HG02588 (cell line): ENCODE data around the gene ZNF655.
A peak's percentile ranks its signal among the peaks of the same experiment; 100 is the strongest.

Experiments used
- ATAC-seq: cut with Tn5 transposase; IDR thresholded peaks from one replicate; pipeline ENCODE4 v1.9.1; 2021; ENCODE audit warnings: mild to moderate bottlenecking, moderate library complexity; ENCODE audit not compliant: unreplicated experiment

The ZNF655 gene

DNA sequence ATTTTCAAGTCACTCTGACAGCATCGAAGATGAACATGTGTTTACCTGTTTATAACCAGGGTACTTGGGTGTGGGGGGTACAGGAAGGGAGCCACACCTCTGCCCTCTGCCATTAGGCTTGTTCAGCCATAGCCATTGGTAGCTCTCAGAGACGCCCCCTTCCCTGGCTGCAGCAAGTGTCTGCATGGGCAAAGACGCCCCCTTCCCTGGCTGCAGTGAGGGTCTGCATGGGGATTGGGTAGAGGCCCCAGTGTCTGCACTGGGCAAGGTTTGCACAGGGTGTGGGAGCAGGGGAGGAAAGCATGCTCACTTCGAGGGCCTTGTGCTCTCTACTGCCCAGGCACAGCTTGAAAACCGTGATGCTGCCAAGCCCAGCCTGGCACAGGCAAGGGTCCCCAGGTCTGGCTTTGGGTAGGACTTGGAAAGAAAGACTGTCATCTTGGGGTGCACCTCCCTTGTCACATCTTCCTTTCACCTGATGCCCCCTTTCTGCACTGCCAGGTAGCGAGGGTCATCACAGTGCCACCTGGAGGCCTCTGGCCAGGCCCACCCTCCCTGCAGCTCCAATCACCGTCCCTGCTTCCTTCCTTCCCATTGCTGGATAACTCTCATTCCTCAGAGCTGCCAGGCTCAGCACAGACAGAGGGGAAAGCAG lies 43.3 kb downstream of the ZNF655 start:
- no peak for ATAC-seq

GRCh38 chr7:99605527-99605926 lies 47.1 kb downstream of the ZNF655 start:
- no peak for ATAC-seq

GRCh38 chr7:99606531-99606930 lies 48.1 kb downstream of the ZNF655 start:
- no peak for ATAC-seq

GRCh38 chr7:99607548-99607947 lies 49.1 kb downstream of the ZNF655 start:
- no peak for ATAC-seq

DNA sequence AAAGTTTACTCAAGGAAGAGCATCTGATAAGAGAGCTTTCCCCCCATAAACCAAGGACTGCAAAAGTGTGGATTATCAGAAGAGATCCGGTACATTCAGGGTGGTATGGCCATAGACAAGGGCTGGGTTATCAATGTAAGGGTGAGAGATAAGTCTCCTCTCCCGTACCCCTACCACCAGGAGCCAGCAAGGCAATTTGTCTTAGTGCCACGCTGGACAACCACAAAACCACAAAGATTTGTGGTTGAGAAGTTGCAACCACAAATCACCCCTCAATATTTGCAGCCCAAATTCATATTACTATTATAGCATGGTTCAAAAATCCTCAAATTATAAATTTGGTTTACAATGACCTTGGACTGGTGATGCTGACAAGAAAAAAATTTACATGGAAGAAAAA lies 56.1 kb downstream of the ZNF655 start:
- ATAC-seq: no peak

GRCh38 chr7:99615989-99616358 lies 57.5 kb downstream of the ZNF655 start:
- no peak for ATAC-seq

DNA sequence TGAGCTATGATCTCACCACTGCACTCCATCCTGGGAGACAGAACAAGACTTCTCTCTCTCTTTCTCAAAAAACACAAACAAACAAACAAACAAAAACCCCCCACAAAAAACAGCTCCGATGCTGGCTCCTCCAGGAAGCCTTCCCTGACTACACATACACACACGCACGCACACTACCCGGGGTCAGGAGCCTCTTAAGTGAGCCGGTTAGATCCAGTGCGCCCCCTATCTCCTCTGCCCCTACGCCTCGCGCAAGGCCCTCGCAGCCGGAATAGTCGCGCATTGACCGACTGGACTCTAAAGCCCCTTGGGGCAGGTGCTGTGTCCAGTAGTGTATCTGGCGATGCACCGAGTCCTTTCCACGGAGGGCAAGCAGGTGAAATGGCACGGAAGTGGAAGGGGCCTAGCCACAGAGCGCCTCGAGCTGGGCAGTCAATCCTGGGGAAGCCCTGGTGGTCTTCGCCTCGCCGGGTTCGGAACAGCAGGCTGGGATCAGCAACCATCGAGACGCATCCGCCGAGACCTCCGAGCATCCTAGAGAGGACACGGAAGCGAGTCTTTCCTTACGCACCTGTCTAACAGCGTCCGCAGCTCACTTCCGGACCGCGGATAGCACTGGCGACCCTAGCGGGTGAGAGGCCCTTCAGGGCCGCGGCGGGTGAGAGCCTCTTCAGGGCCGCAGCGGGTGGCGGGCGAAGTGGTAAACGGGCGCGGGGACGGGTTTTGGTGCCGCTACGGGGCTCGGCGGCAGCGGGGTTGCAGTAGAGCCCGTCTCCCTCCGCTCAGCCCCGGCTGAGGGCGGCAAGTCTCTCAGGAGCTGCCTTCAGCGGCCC lies 58.1 kb downstream of the ZNF655 start, which contains the start of gene ZSCAN25:
Gene ZSCAN25 (plus strand): TSS at position 588 of the 833 bp plus-strand sequence. CDS start 2,661 bp downstream, outside the sequence.
- peak; percentile 94 for ATAC-seq

DNA sequence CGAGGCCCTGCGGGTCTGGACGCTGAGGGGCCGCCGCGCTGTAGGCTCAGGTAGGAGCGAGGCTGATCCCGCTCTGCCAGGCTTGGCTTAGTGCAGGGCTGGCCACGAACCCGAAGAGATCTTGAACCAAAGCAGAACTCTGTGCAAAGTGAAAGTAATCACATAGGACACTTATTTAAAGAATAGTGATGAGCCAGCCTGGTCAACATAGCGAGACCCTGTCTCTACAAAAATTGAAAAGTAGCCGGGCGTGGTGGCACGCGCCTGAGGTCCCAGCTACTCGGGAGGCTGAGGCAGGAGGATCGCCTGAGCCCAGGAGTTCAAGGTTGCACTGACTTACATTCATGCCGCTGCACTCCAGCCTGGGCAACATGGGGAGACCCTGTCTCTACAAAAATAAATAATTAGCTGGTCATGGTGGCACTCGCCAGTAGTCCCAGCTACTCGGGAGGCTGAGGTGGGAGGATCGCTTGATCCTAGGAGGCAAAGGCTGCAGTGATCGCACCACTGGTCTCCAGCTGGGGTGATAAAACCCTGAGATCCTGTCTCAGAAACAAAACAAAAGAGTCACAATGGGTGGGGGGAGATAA lies 58.8 kb downstream of the ZNF655 start:
- peak; percentile 42 for ATAC-seq

DNA sequence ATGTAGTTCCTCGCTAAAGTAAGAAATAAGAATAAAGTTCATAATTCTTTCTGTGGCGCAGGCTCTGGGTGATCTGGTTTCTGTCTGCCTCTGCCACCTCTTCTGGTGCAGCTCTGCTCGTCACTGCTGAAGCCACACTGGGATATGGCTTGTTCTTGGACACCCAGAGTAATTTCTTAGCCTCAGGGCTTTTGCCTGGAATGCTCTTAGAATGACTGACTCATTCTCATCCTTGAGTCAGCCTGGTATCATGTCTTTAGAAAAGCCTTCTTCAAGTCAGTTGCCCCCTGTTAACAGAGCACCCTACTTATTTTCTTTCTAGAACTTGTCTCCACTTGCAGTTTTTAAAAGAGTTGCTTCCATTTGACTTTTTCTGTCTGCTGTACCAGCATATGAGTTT lies 60.3 kb downstream of the ZNF655 start:
- no peak for ATAC-seq

DNA sequence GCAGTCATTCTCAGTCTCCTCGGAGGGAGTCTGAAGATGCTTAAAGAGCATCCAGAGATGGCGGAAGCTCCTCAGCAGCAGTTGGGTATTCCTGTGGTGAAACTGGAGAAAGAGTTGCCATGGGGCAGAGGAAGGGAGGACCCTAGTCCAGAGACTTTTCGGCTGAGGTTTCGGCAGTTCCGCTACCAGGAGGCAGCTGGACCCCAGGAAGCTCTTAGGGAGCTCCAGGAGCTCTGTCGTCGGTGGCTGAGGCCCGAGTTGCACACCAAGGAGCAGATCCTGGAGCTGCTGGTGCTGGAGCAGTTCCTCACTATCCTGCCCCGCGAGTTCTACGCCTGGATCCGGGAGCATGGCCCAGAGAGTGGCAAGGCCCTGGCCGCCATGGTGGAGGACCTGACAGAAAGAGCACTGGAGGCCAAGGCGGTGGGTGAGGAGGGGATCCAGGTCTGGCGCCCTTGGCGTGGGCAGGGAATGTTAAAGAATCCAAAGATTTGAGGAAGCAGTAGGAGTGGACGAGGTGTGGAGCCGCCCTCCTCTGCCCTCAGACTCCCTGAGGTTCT lies 61.2 kb downstream of the ZNF655 start:
- ATAC-seq: no peak

GRCh38 chr7:99621271-99621670 lies 62.8 kb downstream of the ZNF655 start:
- no peak for ATAC-seq

DNA sequence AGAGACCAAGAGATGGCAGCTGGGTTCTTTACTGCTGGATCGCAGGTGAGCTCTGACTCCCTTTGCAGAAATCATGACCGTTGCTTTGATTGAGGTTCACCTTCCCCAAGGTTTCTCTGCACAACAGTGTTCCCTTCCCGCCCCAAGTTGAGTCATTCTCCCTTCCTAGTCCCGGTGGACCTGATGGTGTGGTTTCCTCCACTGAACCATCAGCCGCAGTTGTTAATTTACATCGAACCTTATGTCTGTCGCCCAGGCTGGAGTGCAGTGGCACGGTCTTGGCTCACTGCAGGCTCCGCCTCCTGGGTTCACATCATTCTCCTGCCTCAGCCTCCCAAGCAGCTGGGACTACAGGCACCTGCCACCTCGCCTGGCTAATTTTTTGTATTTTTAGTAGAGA lies 64.2 kb downstream of the ZNF655 start:
- no peak for ATAC-seq

DNA sequence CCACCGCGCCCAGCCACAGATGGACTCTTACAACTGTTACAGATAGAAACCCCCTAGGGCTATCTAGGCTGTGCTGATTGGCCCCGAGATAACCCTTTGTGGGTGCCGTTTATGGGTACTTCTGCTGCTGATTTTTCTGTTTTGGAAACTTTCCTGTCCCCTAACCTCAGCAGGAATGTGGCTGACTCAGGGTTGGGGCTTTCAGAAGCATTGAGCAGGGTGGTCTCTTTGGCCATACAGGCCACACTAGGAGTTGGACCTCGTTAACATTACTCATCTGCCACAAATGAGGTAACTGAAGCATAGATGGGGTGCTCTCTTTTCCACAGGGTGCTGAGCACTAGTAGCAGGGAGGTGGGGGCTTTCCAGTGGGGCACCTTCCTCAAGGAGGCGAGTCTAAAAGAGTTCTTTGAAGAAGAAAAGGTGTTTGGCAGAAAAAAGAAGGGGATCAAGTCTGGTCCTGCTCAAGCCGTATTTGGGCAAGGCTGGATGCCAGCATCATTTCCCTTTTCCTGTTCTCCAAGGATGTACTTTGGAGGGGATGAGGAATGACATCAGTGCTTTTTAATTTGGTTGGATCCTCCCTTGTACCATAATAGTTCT lies 64.8 kb downstream of the ZNF655 start:
- no peak for ATAC-seq

- ATAC-seq: no peak
Measured at GRCh38 chr7:99623702-99624447, 65.4 kb downstream of the ZNF655 start.

DNA sequence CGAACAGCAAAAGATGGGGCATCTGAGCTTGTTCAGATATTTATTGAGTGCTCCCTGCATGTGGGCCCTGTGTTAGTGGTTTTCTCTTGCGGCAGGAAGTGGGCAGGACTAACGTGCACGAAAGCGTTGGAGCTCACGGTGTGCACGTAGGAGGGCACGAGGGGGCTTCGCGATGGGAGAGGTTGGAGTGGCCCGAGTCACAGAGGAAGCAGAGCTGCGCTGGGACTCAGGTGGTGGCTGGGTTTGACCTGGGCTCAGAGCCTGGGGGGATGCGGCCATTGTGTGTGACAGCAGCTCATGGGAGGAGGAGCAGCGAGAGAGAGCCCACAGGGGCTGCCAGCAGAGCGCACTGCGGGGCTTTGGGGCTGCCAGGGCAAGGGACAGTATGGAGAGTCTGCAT lies 66.0 kb downstream of the ZNF655 start:
- ATAC-seq: no peak

DNA sequence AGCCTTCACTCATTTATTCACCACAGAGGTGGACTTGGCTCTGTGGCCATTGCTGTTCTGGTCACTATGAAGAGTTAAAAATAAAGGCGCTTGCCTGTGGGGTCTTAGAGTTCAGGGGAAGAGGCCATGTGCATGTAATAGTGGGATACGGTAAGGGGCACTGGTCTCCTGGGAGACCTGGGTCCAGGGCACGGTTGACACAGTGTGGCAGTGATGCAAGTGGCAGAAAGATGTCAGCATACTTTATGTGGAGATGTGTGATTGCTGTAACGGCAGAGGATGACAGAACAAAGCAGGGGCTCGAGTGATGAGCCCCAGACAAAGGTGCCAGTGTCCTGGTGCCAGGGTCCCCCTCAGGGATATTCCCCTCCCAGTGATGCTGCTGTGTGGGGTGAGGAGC lies 66.9 kb downstream of the ZNF655 start:
- ATAC-seq: no peak

DNA sequence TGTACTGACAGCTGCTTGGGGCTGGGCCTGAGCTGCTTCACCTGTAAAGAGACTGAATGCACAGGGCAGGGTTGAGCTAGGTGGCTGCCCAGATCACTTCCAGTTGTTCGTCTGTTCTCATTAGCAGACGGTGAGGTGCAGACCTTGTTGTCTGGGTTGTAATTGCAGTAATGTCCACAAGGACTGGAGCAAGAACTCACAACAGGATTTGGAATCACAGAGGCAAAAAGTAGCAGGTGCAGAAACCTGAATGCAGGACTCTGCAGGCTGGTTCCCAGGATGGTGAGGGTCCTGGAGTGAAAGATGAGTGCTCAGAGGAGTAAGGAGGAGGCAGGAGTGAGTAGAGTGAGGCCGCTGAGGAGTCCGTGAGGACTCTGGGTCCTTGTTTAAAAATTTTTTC lies 67.5 kb downstream of the ZNF655 start:
- ATAC-seq: no peak
